Measurements from ENCODE around the gene RAPGEF5.

GRCh38 chr7:22256541-22257096 lies 100.3 kb downstream of the RAPGEF5 start:
- TF ChIP-seq CTCF (IDR thresholded peaks at IDR 0.05) = peak; percentile 15; the same call in 1 of the 2 replicates
- no peak for TF ChIP-seq MAX (IDR thresholded peaks at IDR 0.05; ENCODE audit: low read depth)
- no peak for TF ChIP-seq FOXJ3 (CRISPR knock-in tag; IDR thresholded peaks at IDR 0.05)
- no peak for TF ChIP-seq MXI1 (IDR thresholded peaks at IDR 0.05; ENCODE audit: low read depth, low read length)
- no peak for TF ChIP-seq CHD2 (IDR thresholded peaks at IDR 0.05; ENCODE audit: low read length, partially characterized antibody)
- TF ChIP-seq PBX3 (IDR thresholded peaks at IDR 0.05) = no peak
- TF ChIP-seq TAF1 (IDR thresholded peaks at IDR 0.05; ENCODE audit: borderline replicate concordance, low read depth, low read length) = no peak
- TF ChIP-seq POLR2AphosphoS5 (IDR thresholded peaks at IDR 0.05; ENCODE audit: low read depth, low read length) = no peak
- TF ChIP-seq RFX5 (IDR thresholded peaks at IDR 0.05; ENCODE audit: low read length) = no peak
- TF ChIP-seq NFIC (IDR thresholded peaks at IDR 0.05; ENCODE audit: borderline replicate concordance) = no peak
- TF ChIP-seq NRF1 (IDR thresholded peaks at IDR 0.05; ENCODE audit: low read depth, low read length) = no peak
